Measurements from ENCODE around the gene MYCN. TPM values are rescaled to one million over a fixed set of nuclear protein-coding genes. Genes with fewer than 3 reads are reported as not detected.

MYCN gene
- total and polyA plus RNA-seq, 2 of the 13 experiments (the other 11 are each of a cell fraction or from before 2014, with no cell fraction given) = not detected

DNA sequence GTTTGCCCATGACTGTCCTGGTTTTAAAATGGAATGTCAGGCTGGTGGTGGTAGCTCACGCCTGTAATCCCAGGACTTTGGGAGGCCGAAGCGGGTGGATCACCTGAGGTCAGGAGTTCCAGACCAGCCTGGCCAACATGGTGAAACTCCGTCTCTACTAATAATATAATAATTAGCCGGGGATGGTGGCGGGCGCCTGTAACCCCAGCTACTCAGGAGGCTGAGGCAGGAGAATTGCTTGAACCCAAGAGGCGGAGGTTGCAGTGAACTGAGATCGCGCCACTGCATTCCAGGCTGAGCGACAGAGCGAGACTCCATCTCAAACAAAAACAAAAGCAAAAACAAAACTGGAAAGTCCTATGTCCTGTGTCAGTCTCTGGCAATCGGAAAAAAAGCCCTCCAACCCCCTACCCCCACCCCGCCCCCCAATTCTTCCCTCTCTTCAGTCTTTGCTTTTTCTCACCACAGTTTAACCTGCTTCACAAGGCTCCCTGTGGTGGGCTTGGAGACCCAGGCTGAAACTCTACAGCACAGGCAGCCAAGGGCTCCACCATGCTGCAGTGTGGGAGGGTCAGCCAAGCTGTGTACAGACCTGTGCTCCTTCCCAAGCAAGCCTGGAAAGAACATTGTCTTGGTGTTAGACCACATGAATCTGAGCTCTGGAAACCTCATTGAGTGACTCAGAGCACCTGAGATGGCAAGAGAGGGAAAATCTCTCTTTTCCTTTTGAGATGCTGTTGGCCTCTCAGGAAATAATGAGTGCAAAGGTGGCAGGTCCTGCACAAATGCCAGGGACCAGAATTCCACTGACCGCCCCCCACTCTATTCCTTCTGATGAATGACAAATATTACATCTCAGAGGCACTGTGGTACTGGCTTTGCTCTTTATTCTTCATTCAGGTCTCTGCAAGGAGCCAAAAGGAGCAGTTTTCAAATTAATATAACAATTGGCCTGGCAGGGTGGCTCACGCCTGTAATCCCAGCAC lies 16.7 kb downstream of the MYCN start (continued):
- TF ChIP-seq, protein P1, sequence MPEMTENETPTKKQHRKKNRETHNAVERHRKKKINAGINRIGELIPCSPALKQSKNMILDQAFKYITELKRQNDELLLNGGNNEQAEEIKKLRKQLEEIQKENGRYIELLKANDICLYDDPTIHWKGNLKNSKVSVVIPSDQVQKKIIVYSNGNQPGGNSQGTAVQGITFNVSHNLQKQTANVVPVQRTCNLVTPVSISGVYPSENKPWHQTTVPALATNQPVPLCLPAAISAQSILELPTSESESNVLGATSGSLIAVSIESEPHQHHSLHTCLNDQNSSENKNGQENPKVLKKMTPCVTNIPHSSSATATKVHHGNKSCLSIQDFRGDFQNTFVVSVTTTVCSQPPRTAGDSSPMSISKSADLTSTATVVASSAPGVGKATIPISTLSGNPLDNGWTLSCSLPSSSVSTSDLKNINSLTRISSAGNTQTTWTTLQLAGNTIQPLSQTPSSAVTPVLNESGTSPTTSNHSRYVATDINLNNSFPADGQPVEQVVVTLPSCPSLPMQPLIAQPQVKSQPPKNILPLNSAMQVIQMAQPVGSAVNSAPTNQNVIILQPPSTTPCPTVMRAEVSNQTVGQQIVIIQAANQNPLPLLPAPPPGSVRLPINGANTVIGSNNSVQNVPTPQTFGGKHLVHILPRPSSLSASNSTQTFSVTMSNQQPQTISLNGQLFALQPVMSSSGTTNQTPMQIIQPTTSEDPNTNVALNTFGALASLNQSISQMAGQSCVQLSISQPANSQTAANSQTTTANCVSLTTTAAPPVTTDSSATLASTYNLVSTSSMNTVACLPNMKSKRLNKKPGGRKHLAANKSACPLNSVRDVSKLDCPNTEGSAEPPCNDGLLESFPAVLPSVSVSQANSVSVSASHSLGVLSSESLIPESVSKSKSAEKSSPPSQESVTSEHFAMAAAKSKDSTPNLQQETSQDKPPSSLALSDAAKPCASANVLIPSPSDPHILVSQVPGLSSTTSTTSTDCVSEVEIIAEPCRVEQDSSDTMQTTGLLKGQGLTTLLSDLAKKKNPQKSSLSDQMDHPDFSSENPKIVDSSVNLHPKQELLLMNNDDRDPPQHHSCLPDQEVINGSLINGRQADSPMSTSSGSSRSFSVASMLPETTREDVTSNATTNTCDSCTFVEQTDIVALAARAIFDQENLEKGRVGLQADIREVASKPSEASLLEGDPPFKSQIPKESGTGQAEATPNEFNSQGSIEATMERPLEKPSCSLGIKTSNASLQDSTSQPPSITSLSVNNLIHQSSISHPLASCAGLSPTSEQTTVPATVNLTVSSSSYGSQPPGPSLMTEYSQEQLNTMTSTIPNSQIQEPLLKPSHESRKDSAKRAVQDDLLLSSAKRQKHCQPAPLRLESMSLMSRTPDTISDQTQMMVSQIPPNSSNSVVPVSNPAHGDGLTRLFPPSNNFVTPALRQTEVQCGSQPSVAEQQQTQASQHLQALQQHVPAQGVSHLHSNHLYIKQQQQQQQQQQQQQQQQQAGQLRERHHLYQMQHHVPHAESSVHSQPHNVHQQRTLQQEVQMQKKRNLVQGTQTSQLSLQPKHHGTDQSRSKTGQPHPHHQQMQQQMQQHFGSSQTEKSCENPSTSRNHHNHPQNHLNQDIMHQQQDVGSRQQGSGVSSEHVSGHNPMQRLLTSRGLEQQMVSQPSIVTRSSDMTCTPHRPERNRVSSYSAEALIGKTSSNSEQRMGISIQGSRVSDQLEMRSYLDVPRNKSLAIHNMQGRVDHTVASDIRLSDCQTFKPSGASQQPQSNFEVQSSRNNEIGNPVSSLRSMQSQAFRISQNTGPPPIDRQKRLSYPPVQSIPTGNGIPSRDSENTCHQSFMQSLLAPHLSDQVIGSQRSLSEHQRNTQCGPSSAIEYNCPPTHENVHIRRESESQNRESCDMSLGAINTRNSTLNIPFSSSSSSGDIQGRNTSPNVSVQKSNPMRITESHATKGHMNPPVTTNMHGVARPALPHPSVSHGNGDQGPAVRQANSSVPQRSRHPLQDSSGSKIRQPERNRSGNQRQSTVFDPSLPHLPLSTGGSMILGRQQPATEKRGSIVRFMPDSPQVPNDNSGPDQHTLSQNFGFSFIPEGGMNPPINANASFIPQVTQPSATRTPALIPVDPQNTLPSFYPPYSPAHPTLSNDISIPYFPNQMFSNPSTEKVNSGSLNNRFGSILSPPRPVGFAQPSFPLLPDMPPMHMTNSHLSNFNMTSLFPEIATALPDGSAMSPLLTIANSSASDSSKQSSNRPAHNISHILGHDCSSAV (CRISPR knock-in tag; IDR thresholded peaks at IDR 0.05; ENCODE audit: borderline replicate concordance) = no peak
- no peak for TF ChIP-seq FOSL1 (CRISPR knock-in tag; IDR thresholded peaks at IDR 0.05; ENCODE audit: borderline replicate concordance)

Data from HepG2 (cell line).